PC-9 (cell line): Measurements from ENCODE around the gene HMGCR.

ENCODE experiments used
- CTCF ChIP-seq: fragments of 200-600 bp; sonication (generic); conservative IDR thresholded peaks from 2 replicates; pipeline ENCODE4 v1.6.1; 2017; ENCODE audit warnings: mixed run types, antibody characterized with exemption, mild to moderate bottlenecking, moderate library complexity
- EZH2 ChIP-seq: fragments of 200-600 bp; sonication (generic); IDR thresholded peaks from 2 replicates; pipeline ENCODE4 v1.8.0; 2017; ENCODE audit warnings: antibody characterized with exemption, low read depth

- TF ChIP-seq CTCF (no peak), EZH2 (no peak)
Observed at GRCh38 chr5:75380099-75380498, 43.1 kb downstream of the HMGCR start.
